Stomach smooth muscle (tissue), 2 donors: ENCODE results near the gene TXLNG.

Source experiments
- H3K27ac ChIP-seq: one replicate; pipeline ENCODE4 v1.7.0; 2013; ENCODE audit warnings: mild to moderate bottlenecking, low read length, inconsistent platforms
- H3K27me3 ChIP-seq, 2 donors: one replicate each; pipeline ENCODE4 v1.7.0; 2013; ENCODE audit warnings: low read length in 2 of 2; ENCODE audit not compliant: insufficient read depth in 2 of 2, control insufficient read depth in 1 of 2
- H3K36me3 ChIP-seq, 2 donors: one replicate each; pipeline ENCODE4 v1.7.0; 2013; ENCODE audit warnings: low read length in 2 of 2; ENCODE audit not compliant: control insufficient read depth in 2 of 2, insufficient read depth in 2 of 2
- H3K4me1 ChIP-seq: one replicate; pipeline ENCODE4 v1.7.0; 2013; ENCODE audit warnings: low read length; ENCODE audit not compliant: control insufficient read depth, insufficient read depth
- H3K4me3 ChIP-seq, 2 donors: one replicate each; pipeline ENCODE4 v1.7.0; 2013; ENCODE audit warnings: low read length in 2 of 2
- H3K9ac ChIP-seq, 2 donors: one replicate each; pipeline ENCODE4 v1.7.0; 2013; ENCODE audit warnings: low read length in 2 of 2, mild to moderate bottlenecking in 1 of 2
- H3K9me3 ChIP-seq, 2 donors: one replicate each; pipeline ENCODE4 v1.7.0; 2013; ENCODE audit warnings: low read length in 2 of 2; ENCODE audit not compliant: control insufficient read depth in 2 of 2
- donor health status: healthy.
- donor health status: Pancreatic carcinoma.

TXLNG gene

DNA sequence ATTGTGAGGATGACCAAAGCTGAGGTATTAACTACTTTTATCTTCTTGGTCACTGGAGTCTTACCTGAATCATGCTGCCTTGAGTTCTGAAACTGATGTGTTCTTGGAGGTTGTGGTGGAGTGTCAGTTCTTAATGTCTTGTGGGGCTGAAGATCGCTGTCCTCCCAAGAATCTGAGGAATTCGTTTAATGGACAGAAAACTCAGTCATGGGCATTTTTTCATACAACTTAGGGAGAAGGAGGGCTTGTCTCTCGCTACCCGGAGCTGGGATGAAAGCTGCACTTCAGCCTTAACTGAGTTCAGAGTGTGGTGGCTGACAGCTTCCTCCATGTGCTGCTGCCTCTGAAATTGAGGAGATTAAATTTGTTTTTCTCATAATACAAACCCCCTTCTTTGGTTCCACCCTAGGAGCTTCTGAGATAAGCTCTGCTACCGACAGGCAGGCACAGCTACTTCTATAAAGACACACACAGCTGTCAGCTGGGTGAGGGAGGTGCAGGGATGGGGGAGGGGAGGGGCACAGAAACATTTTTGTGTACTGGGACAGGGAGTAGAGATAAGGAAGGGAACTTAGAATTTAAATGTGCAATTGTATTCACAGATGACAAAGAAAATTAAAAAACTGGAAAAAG is 53.1 kb downstream of the TXLNG start:
- peaks cover 12% of the 10 kb centered on the region for H3K4me1 ChIP-seq
- peaks cover 0 to 5% of the 10 kb centered on the region in 2 donors for H3K27me3 ChIP-seq
- H3K27ac ChIP-seq, result peak overlapping the region; percentile 58
- H3K9me3 ChIP-seq, result no peaks in the 10 kb centered on the region
- peaks cover 3 to 24% of the 10 kb centered on the region in 2 donors for H3K36me3 ChIP-seq
- H3K4me3 ChIP-seq, result no peak overlapping the region
- H3K9ac ChIP-seq, result no peak overlapping the region

DNA sequence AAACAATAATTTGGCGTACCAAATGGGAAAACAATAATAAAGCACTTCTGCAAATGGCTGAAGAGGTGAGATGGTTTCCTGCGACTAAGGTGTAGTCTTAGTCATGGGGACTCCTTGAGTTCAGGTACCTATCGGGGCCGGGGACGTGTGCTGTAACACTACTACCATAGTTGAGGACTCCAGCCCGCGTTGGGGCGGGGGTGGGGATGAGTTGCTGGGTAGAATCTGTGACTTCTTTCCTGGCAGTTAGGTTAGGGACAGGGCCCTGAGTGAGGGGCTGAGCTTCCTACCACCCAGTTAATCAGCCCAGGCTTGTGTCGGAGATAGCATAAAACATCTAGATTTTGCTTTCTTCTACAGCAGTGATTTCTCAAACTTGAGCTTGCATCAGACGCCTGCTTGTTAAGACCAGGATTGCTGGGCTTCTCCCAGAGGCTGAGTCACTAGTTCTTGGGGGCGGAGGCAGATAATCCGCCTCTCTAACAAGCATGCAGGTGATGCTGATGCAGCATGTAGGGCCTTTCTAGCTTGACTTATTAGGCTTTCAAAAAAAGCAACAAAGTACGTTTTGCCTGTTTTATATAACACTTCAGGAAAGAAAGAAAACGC is 53.7 kb downstream of the TXLNG start:
- Histone ChIP-seq H3K27ac (no peak overlapping the region), H3K4me1 (peaks cover 12% of the 10 kb centered on the region), H3K9ac (no peak overlapping the region), H3K27me3 (peaks cover 0 to 5% of the 10 kb centered on the region in 2 donors), H3K4me3 (no peak overlapping the region), H3K36me3 (peaks cover 7 to 23% of the 10 kb centered on the region in 2 donors), H3K9me3 (no peaks in the 10 kb centered on the region)

DNA sequence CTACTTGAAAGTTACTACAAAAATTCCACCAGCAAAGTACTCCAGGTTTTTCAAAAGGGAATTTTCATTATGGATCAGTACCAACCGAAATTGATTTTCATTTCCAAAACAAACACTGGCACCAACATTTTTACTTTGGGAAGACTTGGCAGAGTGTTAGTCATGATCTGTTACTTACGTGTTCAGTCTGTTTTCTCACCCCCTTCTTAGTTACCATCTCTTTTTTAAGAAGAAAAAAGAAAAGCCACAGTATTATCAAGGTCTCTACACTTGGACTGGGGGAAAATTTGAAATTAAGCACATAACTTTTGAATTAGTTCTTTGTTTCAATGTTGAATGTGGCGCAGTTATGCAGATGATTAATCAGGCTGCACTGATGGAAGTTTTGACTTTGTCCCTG is 56.4 kb downstream of the TXLNG start:
- Histone ChIP-seq H3K9ac (no peak overlapping the region), H3K36me3 (peaks cover 23 to 27% of the 10 kb centered on the region in 2 donors), H3K9me3 (no peaks in the 10 kb centered on the region), H3K27ac (no peak overlapping the region), H3K4me3 (no peak overlapping the region), H3K27me3 (peaks cover 0 to 2% of the 10 kb centered on the region in 2 donors), H3K4me1 (peaks cover 9% of the 10 kb centered on the region)

DNA sequence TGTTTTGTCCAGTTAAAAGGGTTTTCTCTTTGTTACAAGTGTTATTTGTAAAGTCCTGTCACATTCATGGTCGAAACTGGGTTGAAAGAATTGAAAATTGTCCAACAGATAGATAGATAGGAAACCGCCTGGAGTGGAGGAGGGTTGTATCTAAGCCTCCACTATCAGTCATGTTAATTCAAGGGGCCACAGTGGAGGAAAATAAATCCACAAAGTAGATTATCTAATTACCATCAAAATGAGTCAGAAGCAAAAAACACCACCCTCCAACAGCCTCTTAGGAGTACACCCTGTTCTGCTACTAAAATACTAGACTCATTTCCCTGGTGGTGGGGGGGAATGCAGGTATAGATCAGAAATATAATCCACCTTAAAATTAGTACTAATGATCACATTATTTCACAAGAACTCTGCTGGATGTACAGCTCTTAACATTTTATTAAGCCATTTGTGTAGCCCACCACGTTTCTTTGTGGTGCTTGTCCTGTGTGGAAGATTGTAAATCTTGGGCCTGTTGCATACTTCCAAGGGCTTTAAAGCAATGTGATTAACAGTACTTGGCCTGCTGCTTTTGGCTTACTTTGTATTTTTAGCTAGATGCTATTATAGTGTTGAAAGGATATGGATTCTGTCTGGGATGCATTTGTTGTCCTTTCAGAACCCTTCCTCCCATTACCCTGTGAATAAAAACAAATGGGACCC is 57.1 kb downstream of the TXLNG start:
- Histone ChIP-seq H3K9ac (no peak overlapping the region), H3K4me1 (peaks cover 9% of the 10 kb centered on the region), H3K27me3 (peaks cover 0 to 2% of the 10 kb centered on the region in 2 donors), H3K9me3 (no peaks in the 10 kb centered on the region), H3K36me3 (peaks cover 25 to 26% of the 10 kb centered on the region in 2 donors), H3K4me3 (no peak overlapping the region), H3K27ac (no peak overlapping the region)

DNA sequence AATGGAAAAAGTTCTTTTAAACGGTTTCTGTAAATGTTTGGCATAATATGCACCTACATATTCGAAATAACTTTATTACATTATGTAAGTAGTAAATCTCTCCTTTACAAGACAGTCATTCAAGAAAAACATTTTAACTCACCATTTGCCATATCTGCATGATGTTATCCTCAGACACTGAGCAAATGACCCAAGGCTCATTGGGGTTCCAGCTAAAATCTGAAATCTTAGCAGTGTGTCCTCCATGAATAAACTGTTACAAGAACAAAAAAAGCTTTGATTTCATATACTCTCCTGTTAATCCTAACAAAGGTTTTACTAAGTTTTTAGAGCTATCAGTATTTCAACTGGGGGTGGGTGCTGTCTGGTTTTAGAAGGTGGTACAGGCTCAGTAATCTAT is 59.4 kb downstream of the TXLNG start:
- H3K36me3 ChIP-seq, result peaks cover 25 to 32% of the 10 kb centered on the region in 2 donors
- no peak overlapping the region for H3K27ac ChIP-seq
- no peak overlapping the region for H3K9ac ChIP-seq

DNA sequence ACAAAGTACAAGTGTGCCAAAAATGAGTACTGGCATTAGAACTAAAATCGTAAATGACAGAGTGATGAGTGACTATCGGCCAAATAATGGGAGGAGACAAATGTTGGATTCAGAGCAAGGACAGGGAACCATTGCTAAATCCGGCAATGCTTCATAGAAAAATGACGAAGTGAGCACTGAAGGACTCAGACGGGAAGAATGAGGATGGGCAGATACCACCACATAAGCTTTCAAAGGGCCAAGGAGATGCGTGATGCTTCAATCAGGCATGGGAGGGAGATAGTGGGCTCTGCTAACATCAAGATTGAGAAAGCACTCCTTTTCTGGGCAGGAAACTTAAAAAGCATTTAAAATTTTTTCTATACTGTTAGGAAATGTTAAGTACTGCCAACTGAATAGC is 62.3 kb downstream of the TXLNG start:
- peaks cover 26 to 37% of the 10 kb centered on the region in 2 donors for H3K36me3 ChIP-seq
- no peaks in the 10 kb centered on the region for H3K27me3 ChIP-seq
- H3K27ac ChIP-seq, result no peak overlapping the region
- H3K4me1 ChIP-seq, result no peaks in the 10 kb centered on the region
- H3K9ac ChIP-seq, result no peak overlapping the region
- no peaks in the 10 kb centered on the region for H3K9me3 ChIP-seq
- no peak overlapping the region for H3K4me3 ChIP-seq

More for the DNA sequence above, 59.4 kb downstream of the TXLNG start:
- Histone ChIP-seq H3K27me3 (no peaks in the 10 kb centered on the region), H3K4me3 (no peak overlapping the region), H3K4me1 (no peaks in the 10 kb centered on the region), H3K9me3 (no peaks in the 10 kb centered on the region)

DNA sequence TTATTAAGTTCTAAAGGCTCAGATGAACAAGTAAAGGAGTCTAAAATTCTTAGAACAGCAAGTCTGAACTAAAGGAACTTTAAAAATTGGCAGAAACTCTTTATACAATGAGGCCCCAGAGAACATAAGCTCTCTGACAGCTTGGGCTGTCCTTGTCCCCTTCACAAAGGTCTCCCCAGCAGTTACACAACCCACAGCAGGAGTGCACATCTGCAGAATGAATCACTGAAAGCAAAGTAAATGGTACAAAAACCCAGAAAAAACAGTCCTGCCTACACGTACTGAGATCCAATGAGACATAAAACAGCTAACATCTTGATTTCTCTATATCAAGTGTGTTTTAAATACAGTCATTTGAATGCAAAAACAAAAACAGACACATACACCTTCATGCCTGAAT is 65.2 kb downstream of the TXLNG start:
- Histone ChIP-seq H3K9me3 (no peaks in the 10 kb centered on the region), H3K36me3 (peaks cover 12 to 22% of the 10 kb centered on the region in 2 donors), H3K4me3 (no peak overlapping the region), H3K4me1 (no peaks in the 10 kb centered on the region), H3K27ac (no peak overlapping the region), H3K27me3 (no peaks in the 10 kb centered on the region), H3K9ac (no peak overlapping the region)

DNA sequence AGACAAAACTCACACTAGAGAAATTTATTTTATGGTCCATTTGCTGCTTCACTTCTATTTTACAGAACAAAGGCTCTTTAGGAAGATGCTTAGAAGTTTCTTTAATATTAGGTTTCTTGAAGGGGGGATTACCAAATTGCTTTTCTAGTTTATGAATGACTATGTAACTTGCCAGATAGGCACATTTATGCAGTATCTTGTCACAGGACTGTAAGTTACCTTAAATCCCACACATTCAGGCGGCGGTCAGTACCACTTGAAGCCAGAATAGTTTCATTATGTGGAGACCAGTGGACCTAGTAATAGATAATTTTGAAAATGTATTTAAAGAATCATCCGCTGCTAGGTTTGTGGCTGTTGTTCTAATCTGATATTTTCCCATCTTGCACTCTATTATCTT is 65.6 kb downstream of the TXLNG start:
- Histone ChIP-seq H3K9ac (no peak overlapping the region), H3K27me3 (no peaks in the 10 kb centered on the region), H3K27ac (no peak overlapping the region), H3K36me3 (peaks cover 12 to 18% of the 10 kb centered on the region in 2 donors), H3K4me3 (no peak overlapping the region), H3K4me1 (no peaks in the 10 kb centered on the region), H3K9me3 (no peaks in the 10 kb centered on the region)

DNA sequence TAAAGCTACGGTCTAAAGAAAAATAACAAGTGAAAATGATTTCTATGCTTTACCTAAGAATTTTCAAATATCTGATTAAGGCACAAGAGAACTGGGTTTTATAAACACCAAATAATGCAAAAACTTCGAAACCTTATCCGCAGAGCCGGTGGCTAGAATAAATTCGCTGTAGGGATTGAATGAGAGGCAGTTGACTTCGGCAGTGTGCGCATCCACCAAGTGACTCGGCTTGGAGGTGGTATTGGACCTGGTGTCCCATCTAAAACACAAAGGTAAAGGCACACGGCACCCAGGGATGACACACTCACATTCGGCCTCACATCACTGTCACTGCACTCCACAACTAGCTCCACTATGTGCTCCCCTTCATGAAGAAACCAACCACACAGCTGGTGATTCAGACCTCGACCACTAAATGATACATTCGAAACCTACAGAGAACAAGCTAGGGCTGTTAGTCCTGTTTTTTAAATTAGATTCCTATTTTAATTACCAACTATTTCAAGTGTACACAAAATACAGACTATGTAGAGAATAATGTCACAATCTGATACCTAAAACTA is 66.4 kb downstream of the TXLNG start:
- Histone ChIP-seq H3K36me3 (peaks cover 15 to 18% of the 10 kb centered on the region in 2 donors), H3K27me3 (no peaks in the 10 kb centered on the region), H3K9me3 (no peaks in the 10 kb centered on the region)

DNA sequence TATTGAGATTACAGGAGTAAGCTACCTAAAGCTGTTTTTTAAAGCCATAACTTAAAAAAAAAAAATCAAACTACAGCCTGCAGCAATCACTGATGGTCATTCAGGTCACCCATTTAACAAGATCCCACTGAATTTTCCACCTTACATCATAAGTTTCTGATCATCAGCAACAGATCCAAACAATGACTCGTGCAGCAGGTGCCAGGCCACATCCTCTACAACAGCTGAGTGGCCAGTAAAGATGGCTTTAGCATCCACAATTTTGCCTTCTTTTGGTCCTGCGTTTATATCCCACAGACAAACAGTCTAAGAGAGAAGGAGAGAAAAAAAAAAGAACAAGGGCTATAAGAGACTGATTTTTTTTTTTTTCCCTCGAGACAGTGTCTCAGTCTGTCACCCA is 67.3 kb downstream of the TXLNG start:
- H3K27ac ChIP-seq, result no peak overlapping the region
- H3K4me1 ChIP-seq, result no peaks in the 10 kb centered on the region
- H3K4me3 ChIP-seq, result no peak overlapping the region
- no peak overlapping the region for H3K9ac ChIP-seq
- H3K36me3 ChIP-seq, result peaks cover 14 to 15% of the 10 kb centered on the region in 2 donors
- no peaks in the 10 kb centered on the region for H3K27me3 ChIP-seq
- H3K9me3 ChIP-seq, result no peaks in the 10 kb centered on the region

More for the DNA sequence above, 66.4 kb downstream of the TXLNG start:
- no peak overlapping the region for H3K27ac ChIP-seq
- H3K9ac ChIP-seq, result no peak overlapping the region
- no peaks in the 10 kb centered on the region for H3K4me1 ChIP-seq
- H3K4me3 ChIP-seq, result no peak overlapping the region
